ACC112 (cell line): Measurements from ENCODE around the gene ARHGAP9.

ENCODE experiments used
- H2AFZ ChIP-seq: fragments of 200-600 bp; sonication (generic); one replicate; pipeline ENCODE4 v1.6.0; 2017; ENCODE audit warnings: antibody characterized with exemption, low read length; ENCODE audit not compliant: unreplicated experiment
- H3K27ac ChIP-seq: fragments of 200-600 bp; sonication (generic); 2 replicates; pipeline ENCODE4 v1.5.1; 2014; ENCODE audit warnings: low read depth, mild to moderate bottlenecking, antibody characterized with exemption, low read length, moderate library complexity
- H3K27me3 ChIP-seq: fragments of 200-600 bp; sonication (generic); 2 replicates; pipeline ENCODE4 v1.6.1; 2014; ENCODE audit warnings: mild to moderate bottlenecking, antibody characterized with exemption, low read length, moderate library complexity, mixed read lengths; ENCODE audit not compliant: insufficient read depth
- H3K36me3 ChIP-seq: fragments of 200-600 bp; sonication (generic); 2 replicates; pipeline ENCODE4 v1.6.1; 2016; ENCODE audit warnings: mild to moderate bottlenecking, antibody characterized with exemption, low read length, moderate library complexity, mixed read lengths; ENCODE audit not compliant: insufficient read depth
- H3K4me1 ChIP-seq: fragments of 200-600 bp; sonication (generic); one replicate; pipeline ENCODE4 v1.6.1; 2016; ENCODE audit warnings: low read length, mixed read lengths; ENCODE audit not compliant: insufficient read depth, unreplicated experiment, control insufficient read depth
- H3K4me3 ChIP-seq: fragments of 200-600 bp; sonication (generic); 2 replicates; pipeline ENCODE4 v1.5.1; 2014; ENCODE audit warnings: mild to moderate bottlenecking, low read depth, low read length
- H3K79me2 ChIP-seq: fragments of 200-600 bp; sonication (generic); one replicate; pipeline ENCODE4 v1.6.0; 2016; ENCODE audit warnings: low read length; ENCODE audit not compliant: control insufficient read depth, unreplicated experiment, insufficient read depth

Gene ARHGAP9

DNA sequence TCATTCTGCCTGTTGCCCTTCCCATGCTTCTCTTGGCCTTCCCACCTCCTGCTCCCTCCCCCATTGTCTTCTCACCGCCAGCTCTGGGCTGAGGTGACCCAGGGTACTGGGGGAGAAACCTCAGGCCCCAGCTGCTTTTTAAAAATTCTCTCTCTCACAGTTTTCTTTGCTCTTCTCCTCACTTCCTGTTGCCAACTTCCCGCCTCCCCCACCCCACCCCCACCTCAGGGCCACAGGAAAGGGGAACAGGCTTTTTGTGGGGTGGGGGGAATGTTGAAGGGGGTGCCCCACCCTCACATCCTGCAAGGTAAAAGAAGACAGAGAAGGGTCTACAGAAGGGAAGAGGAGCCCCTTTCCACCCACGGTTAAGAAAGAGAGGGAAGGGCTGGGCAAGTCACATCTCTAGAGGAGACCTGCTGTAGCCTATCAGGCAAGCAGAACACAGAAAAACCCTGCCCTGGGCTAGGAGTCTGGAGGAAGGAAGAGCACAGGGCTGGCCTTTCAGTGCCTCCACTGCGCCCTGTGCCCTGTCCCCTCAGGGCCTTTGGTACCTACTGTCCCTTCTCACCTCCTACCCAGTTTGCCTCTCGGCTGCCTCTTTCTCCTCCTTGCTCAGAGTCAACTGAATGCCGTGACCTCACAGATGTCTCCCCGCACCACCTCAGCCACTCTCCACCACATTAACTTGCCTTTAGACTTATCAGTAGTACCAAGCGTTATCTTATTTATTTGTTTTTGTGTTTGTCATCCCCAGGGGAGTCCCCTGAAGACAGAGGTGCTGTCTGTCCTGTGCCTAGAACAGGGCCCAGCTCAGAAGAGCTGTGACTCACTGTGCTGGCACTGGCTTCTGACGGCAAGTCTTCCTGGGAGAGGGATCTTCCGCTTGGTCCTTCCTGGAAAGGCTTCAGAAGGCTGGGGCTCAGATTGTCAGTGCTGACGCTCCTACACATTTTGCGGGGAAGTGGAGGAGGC lies 1.7 kb downstream of the ARHGAP9 start:
- Histone ChIP-seq H3K36me3 (no peaks in the 10 kb centered on the region), H3K4me1 (peaks cover 9% of the 10 kb centered on the region), H2AFZ (no peak overlapping the region), H3K4me3 (no peak overlapping the region), H3K27me3 (peaks cover 54% of the 10 kb centered on the region), H3K79me2 (no peaks in the 10 kb centered on the region), H3K27ac (no peak overlapping the region)

DNA sequence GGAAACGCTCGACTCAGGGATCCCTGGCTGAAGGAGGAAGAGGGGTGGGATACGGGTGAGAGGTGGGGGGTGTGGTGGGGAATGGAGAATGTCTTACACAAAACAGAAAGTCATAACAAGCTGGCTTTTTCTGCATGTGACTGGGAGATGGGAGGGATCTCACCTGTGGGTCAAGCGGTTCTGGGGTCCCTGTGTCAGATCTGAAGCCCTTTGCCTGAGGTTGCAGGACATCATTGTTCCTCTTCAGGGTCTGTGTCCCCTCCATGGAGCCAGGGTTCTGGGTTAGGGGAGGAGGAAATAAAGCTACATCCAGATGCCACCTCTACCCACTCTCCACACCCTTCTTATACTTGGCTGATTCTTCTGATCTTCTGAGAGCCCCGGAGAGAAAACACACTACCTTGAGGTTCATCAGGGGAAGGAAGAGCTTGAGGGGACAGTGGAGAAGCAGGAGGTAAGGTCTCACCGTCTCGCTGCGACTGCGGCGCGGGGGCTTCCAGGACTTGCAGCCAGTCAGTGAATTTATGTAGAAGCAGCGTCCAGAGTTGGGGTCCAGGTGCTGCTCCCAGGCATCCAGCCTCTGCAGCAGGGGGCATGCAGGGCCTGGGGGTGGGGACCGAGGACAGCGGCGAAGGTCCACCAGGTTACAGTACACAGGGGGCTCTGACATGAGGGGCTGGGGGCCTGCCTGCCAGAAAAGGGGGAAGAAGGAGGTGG lies 2.5 kb downstream of the ARHGAP9 start:
- H3K27me3 ChIP-seq, result peaks cover 62% of the 10 kb centered on the region
- no peaks in the 10 kb centered on the region for H3K36me3 ChIP-seq
- peaks cover 9% of the 10 kb centered on the region for H3K4me1 ChIP-seq
- no peak overlapping the region for H3K27ac ChIP-seq
- H3K79me2 ChIP-seq, result no peaks in the 10 kb centered on the region
- no peak overlapping the region for H2AFZ ChIP-seq
- no peak overlapping the region for H3K4me3 ChIP-seq

DNA sequence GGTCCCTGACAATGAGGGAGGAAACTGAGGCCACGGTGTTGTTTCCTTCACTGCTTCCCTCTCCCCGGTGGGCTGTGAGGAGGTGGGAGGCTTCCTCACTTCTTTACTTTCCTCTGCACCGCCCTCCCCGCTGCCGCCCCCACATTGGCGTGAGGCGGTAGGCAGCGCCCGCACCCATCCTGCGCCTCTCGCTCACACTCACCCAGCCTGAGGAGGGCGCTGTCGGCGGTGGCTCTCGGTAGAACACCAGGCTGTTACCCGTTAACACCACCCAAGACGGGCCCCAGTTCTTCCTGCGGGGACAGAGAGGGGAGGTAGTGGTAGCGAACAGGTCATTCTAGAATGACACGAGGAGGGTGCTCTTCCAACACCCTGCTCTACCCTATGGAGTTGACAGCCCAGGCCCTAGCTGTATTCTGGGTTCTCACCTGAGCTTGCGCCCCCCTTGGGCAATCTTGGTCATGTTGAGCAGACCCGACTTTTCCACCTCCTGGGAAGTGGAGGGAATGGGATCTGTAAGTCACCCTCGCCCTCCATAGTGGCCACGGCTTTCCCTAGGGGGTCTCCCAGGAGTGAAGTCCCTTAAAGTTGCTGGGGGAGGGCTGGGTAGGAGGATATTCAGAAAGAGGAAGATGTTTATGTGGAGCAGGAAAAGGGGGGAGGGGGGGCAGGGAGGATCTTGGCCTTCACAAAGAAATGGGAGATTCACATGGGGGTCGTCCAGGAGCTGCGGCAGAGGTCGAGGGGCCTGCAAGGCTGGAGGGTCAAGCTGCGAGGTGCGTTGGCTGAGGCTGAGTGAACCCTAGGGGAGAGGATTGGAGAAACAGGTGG lies 3.3 kb downstream of the ARHGAP9 start:
- Histone ChIP-seq H3K4me3 (peak overlapping the region; percentile 61), H3K36me3 (no peaks in the 10 kb centered on the region), H2AFZ (no peak overlapping the region), H3K4me1 (peaks cover 9% of the 10 kb centered on the region), H3K27ac (no peak overlapping the region), H3K27me3 (peaks cover 68% of the 10 kb centered on the region), H3K79me2 (no peaks in the 10 kb centered on the region)

DNA sequence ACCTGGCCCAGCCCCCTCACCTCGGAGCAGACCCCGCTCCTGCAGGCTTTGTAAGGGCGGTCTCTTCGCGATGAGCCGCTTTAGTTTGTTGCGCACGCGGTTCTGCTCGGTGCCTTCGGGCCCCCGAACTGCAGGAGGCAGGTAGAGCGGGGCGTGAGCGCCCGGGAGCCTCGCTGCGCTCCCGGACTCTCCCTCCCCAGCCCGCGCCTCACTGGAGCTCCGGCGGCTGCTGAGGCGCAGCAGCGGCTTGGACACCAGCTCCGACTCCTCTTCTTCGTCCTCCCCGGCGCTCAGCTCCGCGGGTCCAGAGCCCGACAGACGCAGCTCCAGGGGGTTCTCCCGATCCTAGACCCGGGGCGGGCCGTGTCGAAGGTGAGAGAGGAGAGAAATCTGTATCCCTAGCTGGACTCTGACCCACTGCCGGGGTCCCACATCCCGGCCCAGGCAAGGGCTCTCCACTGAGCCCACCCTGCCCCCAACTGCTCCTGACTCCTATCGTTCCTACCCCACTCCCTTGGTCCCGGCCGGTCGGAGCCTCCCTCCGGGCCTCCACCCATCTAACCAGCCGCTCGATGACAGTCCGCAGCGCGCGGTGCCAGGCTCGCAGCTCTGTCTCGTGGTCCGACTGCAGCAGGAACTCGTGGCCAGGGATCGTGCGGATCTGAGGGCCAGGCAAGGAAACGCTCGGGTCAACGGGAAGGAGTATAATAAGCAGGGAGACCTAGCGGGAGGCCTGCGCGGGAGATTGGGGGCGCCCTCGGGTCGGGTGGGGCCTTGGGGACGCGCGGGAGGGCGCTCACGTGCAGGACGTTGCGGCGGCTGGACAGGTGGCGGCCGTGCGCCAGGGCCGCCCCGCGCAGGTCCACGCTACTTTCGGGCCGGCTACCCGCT lies 4.2 kb downstream of the ARHGAP9 start:
- Histone ChIP-seq H3K79me2 (no peaks in the 10 kb centered on the region), H2AFZ (no peak overlapping the region), H3K27me3 (peaks cover 69% of the 10 kb centered on the region), H3K4me1 (peaks cover 9% of the 10 kb centered on the region), H3K27ac (no peak overlapping the region), H3K4me3 (peak overlapping the region; percentile 61), H3K36me3 (no peaks in the 10 kb centered on the region)

DNA sequence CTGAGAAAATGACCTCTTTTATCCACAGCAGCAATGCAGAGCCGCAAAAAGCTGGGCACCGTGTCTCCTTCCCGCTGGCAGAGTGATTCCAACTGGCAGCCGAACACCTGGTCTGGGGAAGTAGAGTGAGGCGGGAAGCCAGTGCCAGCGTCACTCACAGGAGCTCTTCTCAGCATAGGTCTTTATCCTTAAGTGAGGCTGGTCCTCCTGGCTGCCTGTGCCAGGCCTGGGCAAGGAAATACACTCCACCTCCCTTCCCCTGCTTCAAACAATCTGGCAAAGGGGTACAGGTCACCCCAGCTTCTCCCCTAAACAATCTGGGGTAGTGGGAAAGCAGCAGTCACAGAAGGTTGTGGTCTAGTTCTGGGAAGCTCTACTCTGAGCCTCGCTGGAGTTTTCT lies 4.8 kb downstream of the ARHGAP9 start:
- no peaks in the 10 kb centered on the region for H3K79me2 ChIP-seq
- no peak overlapping the region for H2AFZ ChIP-seq
- H3K27me3 ChIP-seq, result peaks cover 73% of the 10 kb centered on the region
- peaks cover 9% of the 10 kb centered on the region for H3K4me1 ChIP-seq
- no peaks in the 10 kb centered on the region for H3K36me3 ChIP-seq
- H3K27ac ChIP-seq, result no peak overlapping the region
- peak overlapping the region; percentile 61; the same call in 1 of the 2 replicates for H3K4me3 ChIP-seq

DNA sequence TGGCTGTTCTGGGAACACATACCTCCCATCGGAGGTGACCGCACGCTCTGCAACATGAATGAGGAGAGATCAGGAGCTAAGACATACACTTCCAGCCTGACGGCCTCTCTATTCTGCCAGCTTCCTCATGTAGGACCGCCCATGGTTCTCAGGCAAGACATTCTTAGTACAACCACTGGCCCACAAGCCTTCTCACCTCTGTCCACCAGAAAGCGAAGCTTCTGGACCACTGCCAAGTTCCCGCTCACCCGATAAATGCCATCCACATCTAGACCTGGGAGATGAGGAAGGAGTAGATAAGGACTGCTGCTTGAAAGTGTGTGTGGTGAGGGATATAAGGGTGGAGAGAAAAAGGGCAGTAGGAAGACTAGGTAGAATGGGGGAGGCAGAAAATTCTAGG lies 5.2 kb downstream of the ARHGAP9 start:
- Histone ChIP-seq H3K27ac (no peak overlapping the region), H3K4me1 (peaks cover 9% of the 10 kb centered on the region), H3K79me2 (no peaks in the 10 kb centered on the region), H3K36me3 (no peaks in the 10 kb centered on the region), H3K27me3 (peaks cover 78% of the 10 kb centered on the region), H2AFZ (no peak overlapping the region), H3K4me3 (no peak overlapping the region)

DNA sequence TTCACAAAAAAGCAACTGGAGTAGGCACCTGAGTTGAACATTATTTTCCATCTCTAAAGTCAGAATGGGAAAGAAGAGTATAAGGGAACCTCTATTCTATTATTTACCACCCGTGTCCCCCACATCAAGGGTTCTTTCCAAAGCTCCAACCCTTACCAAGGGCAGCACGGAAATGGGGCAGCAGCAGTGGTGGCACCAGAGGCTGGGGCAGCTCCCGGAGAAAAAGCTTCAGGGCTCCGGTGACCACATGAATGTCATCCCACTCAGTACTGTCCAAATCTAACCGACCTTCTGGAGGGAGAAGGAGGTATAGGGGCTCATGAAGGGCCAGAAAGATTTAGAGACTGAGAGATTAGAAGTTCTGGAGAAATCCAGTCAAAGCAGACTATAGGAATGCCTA lies 5.8 kb downstream of the ARHGAP9 start:
- no peaks in the 10 kb centered on the region for H3K36me3 ChIP-seq
- H3K27me3 ChIP-seq, result peaks cover 83% of the 10 kb centered on the region
- no peak overlapping the region for H3K27ac ChIP-seq
- H3K4me1 ChIP-seq, result peaks cover 9% of the 10 kb centered on the region
- no peak overlapping the region for H2AFZ ChIP-seq
- H3K4me3 ChIP-seq, result no peak overlapping the region
- H3K79me2 ChIP-seq, result no peaks in the 10 kb centered on the region

DNA sequence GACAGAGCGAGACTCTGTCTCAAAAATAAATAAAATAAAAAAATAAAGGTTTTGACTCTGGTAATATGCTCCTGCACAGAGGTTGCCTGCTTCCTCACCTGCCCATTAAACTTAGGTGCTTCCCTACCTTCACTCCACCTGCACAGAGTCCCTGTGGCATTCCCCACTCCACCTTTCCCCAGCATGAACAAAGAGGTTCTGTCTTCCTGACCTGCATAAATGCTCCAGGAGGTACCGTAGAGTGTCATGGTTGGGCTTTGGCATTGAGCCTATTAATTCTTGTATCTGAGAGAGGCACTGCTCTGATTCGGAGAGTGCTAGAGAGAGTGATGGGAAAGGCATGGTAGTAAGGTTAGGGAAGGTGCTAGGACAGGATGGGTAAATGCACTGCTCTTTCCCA lies 6.3 kb downstream of the ARHGAP9 start:
- Histone ChIP-seq H3K79me2 (no peaks in the 10 kb centered on the region), H3K27ac (no peak overlapping the region), H3K4me1 (peaks cover 9% of the 10 kb centered on the region), H3K36me3 (no peaks in the 10 kb centered on the region), H3K27me3 (peaks cover 86% of the 10 kb centered on the region), H2AFZ (no peak overlapping the region), H3K4me3 (no peak overlapping the region)

DNA sequence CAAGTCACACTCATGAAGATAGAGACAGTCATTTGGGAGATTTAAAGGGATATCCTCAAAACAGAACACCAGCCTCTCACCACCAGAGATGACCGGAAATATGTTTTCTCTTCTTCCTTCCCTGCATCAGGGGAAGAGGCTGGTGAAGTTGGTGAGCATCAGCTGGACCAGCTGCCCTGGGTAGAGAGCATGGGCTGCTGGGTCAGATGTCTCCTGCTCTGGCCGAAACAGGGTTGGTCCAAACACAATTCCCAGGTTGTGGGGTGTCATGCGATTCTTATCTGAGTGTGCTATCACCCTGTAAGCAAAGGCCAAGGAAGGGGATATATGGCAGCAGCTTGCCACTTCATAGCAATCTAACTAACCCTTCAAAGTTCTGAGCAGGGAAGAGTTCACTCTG lies 7.3 kb downstream of the ARHGAP9 start:
- no peaks in the 10 kb centered on the region for H3K36me3 ChIP-seq
- peaks cover 9% of the 10 kb centered on the region for H3K4me1 ChIP-seq
- no peak overlapping the region for H3K4me3 ChIP-seq
- H2AFZ ChIP-seq, result no peak overlapping the region
- H3K27me3 ChIP-seq, result peaks cover 91% of the 10 kb centered on the region
- H3K79me2 ChIP-seq, result no peaks in the 10 kb centered on the region
- H3K27ac ChIP-seq, result no peak overlapping the region
